Fibroblast of skin of left biceps (primary cell): ENCODE measurements around the gene KCNC1.

Source experiments
- DNase-seq, 2 experiments: peaks; one replicate each; pipeline ENCODE4 v3.0.0-alpha.2; 2013; ENCODE audit warnings: low read depth in 2 of 2

KCNC1 gene

DNA sequence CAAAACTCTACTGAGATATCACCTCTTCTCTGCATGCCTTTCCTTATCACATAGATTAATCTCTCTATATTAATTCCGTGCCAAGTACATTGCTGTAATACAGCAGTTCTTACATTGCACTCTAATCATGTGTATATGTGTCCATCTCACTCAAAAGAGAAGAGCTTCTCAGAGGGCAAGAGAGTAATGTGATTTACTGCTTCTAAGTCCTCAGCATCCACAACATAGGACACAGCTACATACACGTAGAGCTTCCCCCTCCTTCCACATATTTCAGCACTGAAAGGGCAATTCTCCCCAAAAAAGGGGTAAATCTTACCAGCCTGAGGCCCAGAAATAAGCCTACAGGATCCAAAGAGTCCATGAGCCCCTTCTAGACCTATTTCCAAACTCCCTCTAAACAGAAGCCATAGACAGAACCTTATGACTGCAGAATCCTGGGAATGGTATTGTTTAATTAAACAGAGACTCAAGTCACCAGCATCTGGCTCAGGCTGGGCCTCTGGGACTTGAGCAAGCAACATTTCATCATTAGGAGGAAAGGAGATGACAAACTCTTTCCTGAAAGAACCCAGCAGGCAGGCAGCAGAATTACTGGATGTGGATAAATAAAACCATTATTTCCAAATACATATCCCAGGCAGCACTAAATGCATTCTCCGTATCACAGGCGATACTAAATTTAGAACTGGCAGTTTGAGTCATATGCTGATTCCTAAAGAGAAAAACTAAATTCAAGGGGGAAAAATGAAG lies 87.2 kb downstream of the KCNC1 start:
- peak; percentile 28 to 40 for DNase-seq

DNA sequence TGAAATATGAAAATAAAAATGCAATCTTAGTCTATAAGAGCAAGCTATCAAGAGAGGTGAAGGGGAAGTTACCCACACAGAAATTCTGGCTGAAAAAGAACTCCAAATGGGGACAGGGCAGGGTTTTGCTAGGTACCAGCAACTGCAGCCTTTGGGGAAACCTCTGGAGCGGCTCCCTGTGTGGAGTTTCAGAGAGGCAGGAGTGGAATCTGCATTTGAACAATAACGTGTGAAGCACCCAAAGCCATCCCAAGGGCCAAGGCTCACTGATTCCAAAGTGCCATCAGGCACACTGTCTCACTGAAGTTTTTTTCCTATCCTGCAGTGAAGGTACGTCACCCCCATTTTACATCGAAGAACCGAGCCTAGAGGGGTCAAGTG lies 87.8 kb downstream of the KCNC1 start:
- no peak for DNase-seq

DNA sequence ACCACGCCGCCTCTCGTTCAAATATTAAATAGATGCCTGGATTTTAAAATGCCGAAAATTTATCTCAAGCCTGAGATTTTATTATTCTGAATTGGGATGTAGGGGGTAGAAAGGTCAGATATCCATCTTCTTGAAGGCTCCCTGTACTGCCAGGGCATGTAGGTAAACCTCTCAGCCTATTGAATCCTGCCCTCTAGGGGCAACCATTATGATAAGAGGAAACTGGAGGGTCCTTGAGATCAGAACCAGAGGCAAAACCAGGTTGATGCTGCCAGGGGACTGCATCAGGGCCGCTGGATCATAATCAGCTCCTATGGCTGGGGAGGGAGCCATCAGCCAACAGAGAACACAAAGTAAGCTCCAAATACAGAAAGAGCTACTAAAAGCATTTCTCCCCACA lies 92.4 kb downstream of the KCNC1 start:
- no peak for DNase-seq

DNA sequence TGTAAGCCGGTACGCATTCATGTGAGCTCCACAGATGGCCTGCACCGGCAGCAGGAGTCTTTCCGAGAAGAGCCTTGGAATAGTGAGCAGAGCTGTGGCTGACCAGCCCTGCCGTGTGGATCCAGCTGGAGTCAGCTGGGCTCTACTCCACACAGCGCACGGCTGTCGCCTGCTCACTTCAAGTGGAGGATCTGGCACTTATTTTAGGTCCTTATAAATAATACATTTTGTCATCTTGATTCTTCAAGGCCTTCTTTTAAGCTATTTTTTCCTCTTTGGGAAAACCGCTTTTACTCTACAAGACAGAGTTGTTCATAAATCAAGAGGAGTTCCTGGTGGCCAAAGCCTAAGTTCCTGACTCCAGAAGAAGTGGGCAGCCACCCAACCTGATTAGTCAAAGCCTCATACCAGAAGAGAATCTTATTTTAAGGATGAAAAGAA lies 93.8 kb downstream of the KCNC1 start:
- DNase-seq: no peak

DNA sequence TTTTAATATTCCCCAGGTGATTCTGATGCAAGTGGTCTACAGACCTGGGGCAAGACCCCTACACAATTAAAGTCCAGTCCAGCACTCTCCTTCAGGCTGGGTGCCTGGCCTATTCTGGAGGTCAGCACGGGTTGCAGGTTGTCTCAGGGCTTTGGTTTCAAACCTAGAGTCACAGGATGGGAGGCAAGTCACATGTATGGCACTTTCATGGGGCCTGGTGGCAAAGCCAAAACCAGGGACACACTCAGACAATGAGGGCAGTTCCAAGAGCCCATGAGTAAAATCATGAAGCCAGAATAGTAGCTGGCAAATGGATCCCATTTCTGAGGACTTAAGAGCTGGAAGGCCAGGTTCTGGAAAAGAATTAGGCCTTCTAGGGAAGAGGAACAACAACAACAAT lies 96.6 kb downstream of the KCNC1 start:
- DNase-seq: no peak

DNA sequence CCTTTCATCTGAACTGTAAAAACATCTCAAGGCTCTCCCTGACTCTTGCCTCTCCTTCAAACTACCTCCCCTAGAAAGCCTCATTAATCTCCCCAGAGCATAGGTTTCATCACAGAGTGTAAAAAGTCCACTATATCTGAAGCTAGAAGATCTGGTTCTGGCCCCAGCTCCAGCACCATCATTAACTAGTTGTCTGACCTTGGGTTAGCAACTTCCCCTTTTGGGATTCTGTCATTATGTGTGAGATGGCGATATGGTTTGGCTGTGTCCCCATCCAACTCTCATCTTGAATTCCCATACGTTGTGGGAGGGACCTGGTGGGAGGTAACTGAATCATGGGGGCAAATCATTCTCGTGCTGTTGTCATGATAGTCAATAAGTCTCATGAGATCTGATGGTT lies 97.3 kb downstream of the KCNC1 start:
- no peak for DNase-seq
